ENCODE results near the gene GGT5.

DNA sequence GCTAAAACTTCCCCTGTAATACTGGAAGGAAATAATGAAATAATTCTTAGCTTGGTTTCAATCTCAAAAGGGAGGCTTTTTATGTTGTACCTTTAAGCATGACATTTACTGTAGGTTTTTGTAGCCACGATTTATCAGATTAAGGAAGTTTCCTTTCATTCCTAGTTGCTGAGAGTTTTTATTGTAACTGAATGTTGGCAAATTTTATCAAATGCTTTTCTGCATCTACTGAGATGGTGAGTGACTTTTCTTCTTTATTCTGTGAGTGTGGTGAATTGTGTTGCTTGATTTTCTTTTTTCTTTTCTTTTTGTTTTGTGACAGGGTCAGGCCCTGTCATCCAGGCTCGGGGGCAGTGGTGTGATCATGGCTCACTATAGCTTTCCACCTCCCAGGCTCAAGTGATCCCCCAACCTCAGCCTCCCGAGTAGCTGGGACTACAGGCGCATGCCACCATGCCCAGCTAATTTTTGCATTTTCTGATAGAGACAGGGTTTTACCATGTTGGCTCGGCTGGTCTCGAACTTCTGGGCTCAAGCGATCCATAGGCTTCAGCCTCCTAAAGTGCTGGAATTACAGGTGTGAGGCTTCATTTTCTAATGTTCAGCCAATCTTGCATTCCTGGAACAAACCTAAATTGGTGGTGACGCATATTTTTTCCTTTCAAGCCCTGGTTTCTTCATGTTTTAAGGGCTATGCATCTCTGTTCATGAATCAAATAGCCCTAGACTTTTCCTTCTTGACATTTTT is 37.4 kb downstream of the GGT5 start:
- TF ChIP-seq RAD51 (IDR thresholded peaks at IDR 0.05; ENCODE audit: borderline replicate concordance) (no peak), EP300 (IDR thresholded peaks at IDR 0.05; ENCODE audit: low read depth in 2 of 2, low read length in 2 of 2) (no peak), EP300 (CRISPR knock-in tag; IDR thresholded peaks at IDR 0.05; ENCODE audit: borderline replicate concordance) (no peak), NFE2L2 (IDR thresholded peaks at IDR 0.05; ENCODE audit: low read length) (no peak), RAD21 (CRISPR knock-in tag; IDR thresholded peaks at IDR 0.05) (no peak), ZNF547 (CRISPR knock-in tag; IDR thresholded peaks at IDR 0.05) (no peak)
- TF ChIP-seq, protein P1, sequence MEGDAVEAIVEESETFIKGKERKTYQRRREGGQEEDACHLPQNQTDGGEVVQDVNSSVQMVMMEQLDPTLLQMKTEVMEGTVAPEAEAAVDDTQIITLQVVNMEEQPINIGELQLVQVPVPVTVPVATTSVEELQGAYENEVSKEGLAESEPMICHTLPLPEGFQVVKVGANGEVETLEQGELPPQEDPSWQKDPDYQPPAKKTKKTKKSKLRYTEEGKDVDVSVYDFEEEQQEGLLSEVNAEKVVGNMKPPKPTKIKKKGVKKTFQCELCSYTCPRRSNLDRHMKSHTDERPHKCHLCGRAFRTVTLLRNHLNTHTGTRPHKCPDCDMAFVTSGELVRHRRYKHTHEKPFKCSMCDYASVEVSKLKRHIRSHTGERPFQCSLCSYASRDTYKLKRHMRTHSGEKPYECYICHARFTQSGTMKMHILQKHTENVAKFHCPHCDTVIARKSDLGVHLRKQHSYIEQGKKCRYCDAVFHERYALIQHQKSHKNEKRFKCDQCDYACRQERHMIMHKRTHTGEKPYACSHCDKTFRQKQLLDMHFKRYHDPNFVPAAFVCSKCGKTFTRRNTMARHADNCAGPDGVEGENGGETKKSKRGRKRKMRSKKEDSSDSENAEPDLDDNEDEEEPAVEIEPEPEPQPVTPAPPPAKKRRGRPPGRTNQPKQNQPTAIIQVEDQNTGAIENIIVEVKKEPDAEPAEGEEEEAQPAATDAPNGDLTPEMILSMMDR (CRISPR knock-in tag; IDR thresholded peaks at IDR 0.05): no peak

Measured in HepG2 (cell line).